Activated T-helper 1 cell treated with anti-CD3 and anti-CD28 coated beads, Interleukin-12 subunit alpha, Interleukin-12 subunit beta, Interleukin-2, Interleukin-4 antibody, amounts not matched to agents 30 ng/mL and 10 ng/mL and 1 ng/mL, durations not matched to agents 14 hours and 24 hours and 36 hours (primary cell): ENCODE results near the gene ZNF41. TPM values are rescaled to one million over a fixed set of nuclear protein-coding genes. Genes with fewer than 3 reads are reported as not detected.

Source experiments
- DNase-seq: peaks from one replicate; pipeline ENCODE4 v3.0.0; 2021; ENCODE audit warnings: low spot score
- H3K27ac Mint-ChIP-seq: one replicate; pipeline ENCODE4 v1.8.0; 2021; ENCODE audit warnings: mild to moderate bottlenecking, mixed read lengths
- H3K27me3 Mint-ChIP-seq: one replicate; pipeline ENCODE4 v1.8.0; 2022; ENCODE audit warnings: mild to moderate bottlenecking, moderate library complexity, mixed read lengths; ENCODE audit not compliant: insufficient read depth
- H3K36me3 Mint-ChIP-seq: one replicate; pipeline ENCODE4 v1.8.0; 2021; ENCODE audit warnings: low read depth, mixed read lengths
- H3K4me1 Mint-ChIP-seq: one replicate; pipeline ENCODE4 v1.8.0; 2021; ENCODE audit warnings: low read depth, mixed read lengths
- H3K4me3 Mint-ChIP-seq: one replicate; pipeline ENCODE4 v1.8.0; 2021; ENCODE audit warnings: mild to moderate bottlenecking, moderate library complexity, mixed read lengths
- H3K9me3 Mint-ChIP-seq: one replicate; pipeline ENCODE4 v1.8.0; 2021; ENCODE audit warnings: mixed read lengths
- intact Hi-C: fragments of 100-400 bp; cut with micrococcal nuclease; formaldehyde crosslinking; loops from one replicate; pipeline ENCODE4 v1.15.1; 2024
- total RNA-seq: library from RNA; stranded (reverse); gene quantifications from 2 replicates; pipeline ENCODE4 v1.2.3, GENCODE V29; 2022

ZNF41 gene
- total RNA-seq, 1 donor from 2014 or later, result 10.7 TPM

GRCh38 chrX:47482065-47482511 lies 934 bp downstream of the ZNF41 start:
- Mint-ChIP-seq H3K27ac (peak overlapping the region; percentile 85), H3K36me3 (peaks cover 6% of the 10 kb centered on the region), H3K4me1 (peaks cover 26% of the 10 kb centered on the region), H3K27me3 (no peaks in the 10 kb centered on the region), H3K9me3 (peaks cover 5% of the 10 kb centered on the region), H3K4me3 (peak overlapping the region; percentile 92)
- intact Hi-C loops, result loop anchor here (1.0 to 10.0 kb wide), 11 partner anchors 40 to 1683 kb away; partner anchors contain the start of genes ARAF, ELK1, MAGIX and RBM10
- DNase-seq, result no peak

- Mint-ChIP-seq H3K9me3 (peaks cover 5% of the 10 kb centered on the region), H3K27ac (no peak overlapping the region), H3K27me3 (no peaks in the 10 kb centered on the region), H3K36me3 (peaks cover 9% of the 10 kb centered on the region), H3K4me3 (peak overlapping the region; percentile 49), H3K4me1 (peaks cover 26% of the 10 kb centered on the region)
- DNase-seq, result no peak
- intact Hi-C loops, result loop anchor here (5.0 to 10.0 kb wide), 4 partner anchors 41 to 1684 kb away; partner anchors contain the start of gene MAGIX
Observed at GRCh38 chrX:47481160-47481559, 1.9 kb downstream of the ZNF41 start.

- Mint-ChIP-seq H3K4me3 (no peak overlapping the region), H3K27me3 (no peaks in the 10 kb centered on the region), H3K36me3 (peaks cover 12% of the 10 kb centered on the region), H3K4me1 (peaks cover 26% of the 10 kb centered on the region), H3K27ac (no peak overlapping the region), H3K9me3 (peaks cover 5% of the 10 kb centered on the region)
- DNase-seq, result no peak
- intact Hi-C loops, result loop anchor here (5.0 to 10.0 kb wide), 4 partner anchors 42 to 1684 kb away; partner anchors contain the start of gene MAGIX
Observed at GRCh38 chrX:47480576-47480975, 2.4 kb downstream of the ZNF41 start.

GRCh38 chrX:47475476-47475875 lies 7.5 kb downstream of the ZNF41 start:
- Mint-ChIP-seq H3K27ac (no peak overlapping the region), H3K4me3 (no peak overlapping the region), H3K27me3 (no peaks in the 10 kb centered on the region), H3K4me1 (no peaks in the 10 kb centered on the region), H3K9me3 (peaks cover 5% of the 10 kb centered on the region), H3K36me3 (peaks cover 14% of the 10 kb centered on the region)
- intact Hi-C loops, result no loop called here
- DNase-seq, result no peak

- no peaks in the 10 kb centered on the region for H3K27me3 Mint-ChIP-seq
- no peaks in the 10 kb centered on the region for H3K4me1 Mint-ChIP-seq
- no peak for DNase-seq
- intact Hi-C loops, result no loop called here
- H3K9me3 Mint-ChIP-seq, result peaks cover 12% of the 10 kb centered on the region
- no peak overlapping the region for H3K27ac Mint-ChIP-seq
- peaks cover 33% of the 10 kb centered on the region for H3K36me3 Mint-ChIP-seq
- no peak overlapping the region for H3K4me3 Mint-ChIP-seq
Observed at GRCh38 chrX:47467106-47467505, 15.9 kb downstream of the ZNF41 start.

GRCh38 chrX:47460561-47460960 lies 22.5 kb downstream of the ZNF41 start:
- intact Hi-C loops, result no loop called here
- peaks cover 17% of the 10 kb centered on the region for H3K9me3 Mint-ChIP-seq
- peaks cover 50% of the 10 kb centered on the region for H3K36me3 Mint-ChIP-seq
- no peaks in the 10 kb centered on the region for H3K4me1 Mint-ChIP-seq
- DNase-seq, result no peak
- no peak overlapping the region for H3K4me3 Mint-ChIP-seq
- H3K27me3 Mint-ChIP-seq, result no peaks in the 10 kb centered on the region
- H3K27ac Mint-ChIP-seq, result no peak overlapping the region

GRCh38 chrX:47458528-47458927 lies 24.5 kb downstream of the ZNF41 start:
- intact Hi-C loops, result no loop called here
- peaks cover 55% of the 10 kb centered on the region for H3K36me3 Mint-ChIP-seq

GRCh38 chrX:47456080-47456479 lies 26.9 kb downstream of the ZNF41 start:
- H3K36me3 Mint-ChIP-seq, result peaks cover 64% of the 10 kb centered on the region
- no peaks in the 10 kb centered on the region for H3K27me3 Mint-ChIP-seq
- H3K27ac Mint-ChIP-seq, result no peak overlapping the region
- H3K9me3 Mint-ChIP-seq, result peaks cover 21% of the 10 kb centered on the region
- no peaks in the 10 kb centered on the region for H3K4me1 Mint-ChIP-seq
- DNase-seq, result no peak
- intact Hi-C loops, result no loop called here
- H3K4me3 Mint-ChIP-seq, result no peak overlapping the region

More at GRCh38 chrX:47458528-47458927, 24.5 kb downstream of the ZNF41 start:
- H3K9me3 Mint-ChIP-seq, result peaks cover 12% of the 10 kb centered on the region
- no peaks in the 10 kb centered on the region for H3K4me1 Mint-ChIP-seq
- no peak overlapping the region for H3K27ac Mint-ChIP-seq
- no peak overlapping the region for H3K4me3 Mint-ChIP-seq
- DNase-seq, result no peak
- no peaks in the 10 kb centered on the region for H3K27me3 Mint-ChIP-seq

GRCh38 chrX:47452112-47452511 lies 30.9 kb downstream of the ZNF41 start:
- Mint-ChIP-seq H3K36me3 (peaks cover 82% of the 10 kb centered on the region), H3K27ac (no peak overlapping the region), H3K9me3 (peaks cover 49% of the 10 kb centered on the region), H3K4me3 (no peak overlapping the region), H3K27me3 (no peaks in the 10 kb centered on the region), H3K4me1 (no peaks in the 10 kb centered on the region)
- no peak for DNase-seq
- intact Hi-C loops, result no loop called here

GRCh38 chrX:47448165-47448806 lies 34.7 kb downstream of the ZNF41 start:
- Mint-ChIP-seq H3K27me3 (no peaks in the 10 kb centered on the region), H3K4me1 (no peaks in the 10 kb centered on the region), H3K27ac (no peak overlapping the region), H3K4me3 (no peak overlapping the region), H3K9me3 (peaks cover 64% of the 10 kb centered on the region), H3K36me3 (peaks cover 55% of the 10 kb centered on the region)
- intact Hi-C loops, result no loop called here
- no peak for DNase-seq

- Mint-ChIP-seq H3K27me3 (no peaks in the 10 kb centered on the region), H3K36me3 (peaks cover 51% of the 10 kb centered on the region), H3K4me3 (no peak overlapping the region), H3K4me1 (no peaks in the 10 kb centered on the region), H3K27ac (no peak overlapping the region), H3K9me3 (peaks cover 61% of the 10 kb centered on the region)
- no peak for DNase-seq
- intact Hi-C loops, result no loop called here
Observed at GRCh38 chrX:47447607-47448006, 35.4 kb downstream of the ZNF41 start.

- intact Hi-C loops, result no loop called here
- peaks cover 56% of the 10 kb centered on the region for H3K9me3 Mint-ChIP-seq
- H3K4me1 Mint-ChIP-seq, result no peaks in the 10 kb centered on the region
- no peaks in the 10 kb centered on the region for H3K27me3 Mint-ChIP-seq
- no peak for DNase-seq
- no peak overlapping the region for H3K4me3 Mint-ChIP-seq
- peaks cover 44% of the 10 kb centered on the region for H3K36me3 Mint-ChIP-seq
- no peak overlapping the region for H3K27ac Mint-ChIP-seq
Observed at GRCh38 chrX:47446971-47447370, 36.1 kb downstream of the ZNF41 start.

- Mint-ChIP-seq H3K36me3 (peaks cover 42% of the 10 kb centered on the region), H3K4me3 (no peak overlapping the region), H3K4me1 (no peaks in the 10 kb centered on the region), H3K27me3 (no peaks in the 10 kb centered on the region), H3K9me3 (peaks cover 58% of the 10 kb centered on the region), H3K27ac (no peak overlapping the region)
- DNase-seq, result no peak
- intact Hi-C loops, result no loop called here
Observed at GRCh38 chrX:47446431-47446830, 36.6 kb downstream of the ZNF41 start.
